Nephron progenitor cell (in vitro differentiated cells): ENCODE data around the gene DMRTA2.

Experiments
- DNase-seq: peaks from one replicate; pipeline ENCODE4 v3.0.0; 2021
- H3K27ac Mint-ChIP-seq: 2 replicates; pipeline ENCODE4 v1.8.0; 2021; ENCODE audit warnings: mild to moderate bottlenecking, moderate library complexity, mixed read lengths
- H3K27me3 Mint-ChIP-seq: 2 replicates; pipeline ENCODE4 v1.8.0; 2021; ENCODE audit warnings: mild to moderate bottlenecking, low read depth, mixed read lengths; ENCODE audit not compliant: poor library complexity
- H3K36me3 Mint-ChIP-seq: 2 replicates; pipeline ENCODE4 v1.8.0; 2021; ENCODE audit warnings: low read depth, mixed read lengths
- H3K4me1 Mint-ChIP-seq: 2 replicates; pipeline ENCODE4 v1.8.0; 2021; ENCODE audit warnings: mixed read lengths
- H3K4me3 Mint-ChIP-seq: 2 replicates; pipeline ENCODE4 v1.8.0; 2021; ENCODE audit warnings: mild to moderate bottlenecking, moderate library complexity, mixed read lengths
- H3K9me3 Mint-ChIP-seq: 2 replicates; pipeline ENCODE4 v1.8.0; 2021; ENCODE audit warnings: mild to moderate bottlenecking, moderate library complexity, mixed read lengths
- TF ChIP-seq, protein P1 (sequence below): fragments of 200-600 bp; sonication (generic); IDR thresholded peaks from 2 replicates; pipeline ENCODE4 v1.5.0; 2021; ENCODE audit warnings: antibody characterized with exemption

Gene DMRTA2

DNA sequence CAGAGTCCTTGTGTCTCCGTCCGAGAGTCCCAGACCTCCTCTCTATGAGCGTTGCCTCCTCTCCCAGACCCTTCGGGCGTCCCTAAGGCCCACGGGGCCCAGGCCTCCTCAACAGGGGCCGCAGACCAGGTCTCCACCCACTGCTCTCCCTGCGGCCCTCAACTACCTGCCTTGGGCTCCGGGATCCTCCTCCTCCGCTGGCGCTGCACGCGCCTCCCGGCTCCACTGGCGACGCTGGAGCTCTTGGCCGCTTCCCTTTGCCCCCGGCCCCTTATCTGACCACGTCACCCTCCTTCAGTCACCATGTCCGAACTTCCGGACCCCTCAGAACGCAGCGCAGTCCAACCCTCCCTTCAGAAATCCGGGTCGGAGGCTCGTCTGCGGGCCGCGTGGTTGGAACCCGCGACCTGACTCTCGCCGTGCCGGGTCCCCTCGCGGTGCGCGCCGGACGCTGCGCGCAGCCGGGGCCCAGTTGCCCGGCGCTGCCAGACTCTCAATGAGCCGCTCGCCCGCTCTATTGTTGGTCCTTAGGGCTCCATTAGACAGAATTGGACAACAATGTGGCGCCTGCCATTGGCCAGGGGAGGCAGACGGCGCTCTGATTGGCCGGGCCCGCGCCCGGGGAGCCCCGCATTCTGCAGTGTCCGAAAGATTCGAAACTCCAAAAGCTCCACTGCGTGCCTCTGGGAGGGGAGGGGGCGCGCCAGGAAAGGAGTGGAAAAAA, at the start of gene DMRTA2:
Gene DMRTA2, minus strand, starts transcription at position 498 of the 724 bp plus-strand sequence. CDS start 1,907 bp downstream, outside the sequence.
- peak; percentile 54 for DNase-seq
- H3K27me3 Mint-ChIP-seq = peaks cover 97% of the 10 kb centered on the region
- TF ChIP-seq, protein P1, sequence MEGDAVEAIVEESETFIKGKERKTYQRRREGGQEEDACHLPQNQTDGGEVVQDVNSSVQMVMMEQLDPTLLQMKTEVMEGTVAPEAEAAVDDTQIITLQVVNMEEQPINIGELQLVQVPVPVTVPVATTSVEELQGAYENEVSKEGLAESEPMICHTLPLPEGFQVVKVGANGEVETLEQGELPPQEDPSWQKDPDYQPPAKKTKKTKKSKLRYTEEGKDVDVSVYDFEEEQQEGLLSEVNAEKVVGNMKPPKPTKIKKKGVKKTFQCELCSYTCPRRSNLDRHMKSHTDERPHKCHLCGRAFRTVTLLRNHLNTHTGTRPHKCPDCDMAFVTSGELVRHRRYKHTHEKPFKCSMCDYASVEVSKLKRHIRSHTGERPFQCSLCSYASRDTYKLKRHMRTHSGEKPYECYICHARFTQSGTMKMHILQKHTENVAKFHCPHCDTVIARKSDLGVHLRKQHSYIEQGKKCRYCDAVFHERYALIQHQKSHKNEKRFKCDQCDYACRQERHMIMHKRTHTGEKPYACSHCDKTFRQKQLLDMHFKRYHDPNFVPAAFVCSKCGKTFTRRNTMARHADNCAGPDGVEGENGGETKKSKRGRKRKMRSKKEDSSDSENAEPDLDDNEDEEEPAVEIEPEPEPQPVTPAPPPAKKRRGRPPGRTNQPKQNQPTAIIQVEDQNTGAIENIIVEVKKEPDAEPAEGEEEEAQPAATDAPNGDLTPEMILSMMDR = no peak

DNA sequence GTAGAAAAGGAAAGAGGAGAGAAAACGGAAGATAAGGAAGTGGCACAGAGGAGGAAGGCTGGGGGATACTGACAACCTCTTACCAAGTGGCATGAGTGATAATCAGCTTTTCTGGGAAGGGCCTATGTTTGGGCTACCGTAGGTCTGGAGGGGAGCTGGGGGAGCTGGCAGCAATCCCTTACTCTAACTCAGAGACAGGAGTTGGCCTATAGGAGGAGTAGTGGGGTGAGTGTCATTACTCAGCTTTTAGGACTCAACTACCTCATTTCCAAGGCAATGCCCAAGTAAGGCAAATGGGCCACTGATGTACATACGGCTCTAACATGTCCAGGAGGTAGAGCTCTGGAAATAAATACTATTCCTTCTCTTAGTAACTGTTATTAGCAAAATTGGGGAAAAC, 48.7 kb upstream of the DMRTA2 start:
- Mint-ChIP-seq H3K9me3 (no peaks in the 10 kb centered on the region), H3K4me1 (no peaks in the 10 kb centered on the region), H3K27me3 (peaks cover 4% of the 10 kb centered on the region), H3K36me3 (peaks cover 12% of the 10 kb centered on the region), H3K27ac (no peak overlapping the region), H3K4me3 (no peak overlapping the region)
- no peak for DNase-seq
- TF ChIP-seq, protein P1 = no peak

More for the DNA sequence above, at the start of gene DMRTA2:
- H3K4me3 Mint-ChIP-seq = peak within 1 kb of the TSS; percentile 65
- H3K9me3 Mint-ChIP-seq = peaks cover 10% of the 10 kb centered on the region
- peaks cover 27% of the 10 kb centered on the region for H3K4me1 Mint-ChIP-seq
- no peak within 1 kb of the TSS for H3K27ac Mint-ChIP-seq
- no peaks in the 10 kb centered on the region for H3K36me3 Mint-ChIP-seq

DNA sequence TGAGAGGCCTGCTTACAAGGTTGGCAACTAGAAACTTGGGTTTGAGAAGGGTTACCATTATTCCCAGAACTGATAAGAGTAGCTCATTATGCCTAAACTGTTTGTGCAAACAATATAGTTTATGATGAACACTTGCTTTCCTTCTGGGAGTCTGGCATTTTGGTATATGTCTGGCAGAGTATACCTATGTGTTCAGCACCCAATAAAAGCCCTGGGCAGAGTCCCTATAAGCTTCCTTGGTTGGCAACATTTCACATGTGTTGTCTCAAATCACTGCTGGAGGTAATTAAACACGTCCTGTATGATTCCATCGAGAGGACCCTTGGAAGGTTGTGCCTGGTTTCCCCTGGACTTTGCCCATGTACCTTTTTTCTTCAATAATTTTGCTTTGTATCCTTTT, 39.7 kb upstream of the DMRTA2 start:
- TF ChIP-seq, protein P1 = no peak
- DNase-seq = no peak
- H3K27me3 Mint-ChIP-seq = no peaks in the 10 kb centered on the region
- no peaks in the 10 kb centered on the region for H3K36me3 Mint-ChIP-seq
- H3K27ac Mint-ChIP-seq = no peak overlapping the region
- H3K4me3 Mint-ChIP-seq = no peak overlapping the region
- H3K9me3 Mint-ChIP-seq = no peaks in the 10 kb centered on the region
- no peaks in the 10 kb centered on the region for H3K4me1 Mint-ChIP-seq

DNA sequence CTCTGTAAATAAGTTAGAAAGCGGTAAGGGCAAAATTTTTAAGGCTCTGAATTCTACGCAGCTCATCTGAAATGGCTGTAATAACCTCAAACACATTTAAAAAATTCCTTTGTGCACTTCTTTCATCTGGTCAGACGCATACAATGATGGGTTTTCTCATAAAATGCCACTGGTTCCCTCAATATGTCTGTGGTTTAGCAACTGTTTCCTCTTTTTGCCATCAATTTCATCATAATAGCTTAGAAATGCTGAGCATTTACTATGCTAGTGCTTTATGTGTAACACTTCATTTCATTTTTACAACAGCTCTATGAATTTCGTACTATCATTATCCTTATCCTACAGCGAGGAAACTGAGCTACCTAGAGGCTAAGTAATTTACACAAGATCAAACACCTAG, 35.3 kb upstream of the DMRTA2 start:
- H3K36me3 Mint-ChIP-seq = no peaks in the 10 kb centered on the region
- DNase-seq = no peak
- H3K27me3 Mint-ChIP-seq = no peaks in the 10 kb centered on the region
- TF ChIP-seq, protein P1 = no peak
- H3K27ac Mint-ChIP-seq = no peak overlapping the region
- H3K9me3 Mint-ChIP-seq = no peaks in the 10 kb centered on the region
- H3K4me3 Mint-ChIP-seq = no peak overlapping the region
- H3K4me1 Mint-ChIP-seq = no peaks in the 10 kb centered on the region

DNA sequence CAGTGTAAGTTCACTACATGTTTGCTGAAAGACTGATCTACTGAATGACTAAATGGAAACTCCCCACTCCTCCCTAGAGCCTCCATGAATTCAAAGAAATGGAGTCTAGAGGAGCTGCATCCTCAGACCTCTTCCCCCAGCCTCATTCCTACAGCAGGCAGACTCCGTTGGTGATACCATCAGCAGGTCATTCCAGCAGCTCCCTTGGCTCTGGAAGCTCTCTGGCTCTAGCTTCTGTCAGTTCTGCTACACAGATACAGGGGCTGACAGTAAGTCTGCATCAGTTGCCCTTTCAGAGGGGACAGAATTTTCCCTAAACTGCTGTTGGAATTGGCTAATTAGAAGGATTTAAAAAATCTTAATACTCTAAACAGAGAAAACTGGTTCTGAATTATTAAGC, 31.7 kb upstream of the DMRTA2 start:
- Mint-ChIP-seq H3K4me1 (no peaks in the 10 kb centered on the region), H3K27me3 (no peaks in the 10 kb centered on the region), H3K27ac (no peak overlapping the region), H3K36me3 (no peaks in the 10 kb centered on the region), H3K9me3 (no peaks in the 10 kb centered on the region), H3K4me3 (no peak overlapping the region)
- no peak for DNase-seq
- TF ChIP-seq, protein P1 = no peak

DNA sequence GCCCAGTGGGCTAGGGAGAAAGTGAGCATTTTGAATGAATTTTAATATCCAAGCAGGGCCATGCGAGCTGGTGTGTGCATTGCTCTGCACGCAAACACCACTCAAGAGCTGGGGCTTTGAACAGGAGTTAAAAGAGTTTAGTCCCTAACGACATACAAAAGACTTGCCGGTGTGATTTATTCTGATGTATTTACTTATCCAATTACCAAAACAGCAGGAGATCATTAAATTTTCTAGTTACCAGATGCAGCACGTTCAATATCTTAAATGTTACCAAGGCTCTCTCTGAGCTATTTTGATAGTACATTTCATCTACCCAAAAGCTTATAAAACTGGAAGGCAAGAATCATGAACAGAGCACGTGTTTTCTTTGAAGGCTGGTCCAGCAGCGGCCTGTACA, 30.0 kb upstream of the DMRTA2 start:
- no peaks in the 10 kb centered on the region for H3K36me3 Mint-ChIP-seq
- TF ChIP-seq, protein P1 = no peak
- no peak for DNase-seq
- H3K4me3 Mint-ChIP-seq = no peak overlapping the region
- H3K9me3 Mint-ChIP-seq = no peaks in the 10 kb centered on the region
- no peak overlapping the region for H3K27ac Mint-ChIP-seq
- no peaks in the 10 kb centered on the region for H3K27me3 Mint-ChIP-seq
- no peaks in the 10 kb centered on the region for H3K4me1 Mint-ChIP-seq
